HEK293T (cell line): ENCODE results near the gene AEBP1.

Experiments used
- CTCF ChIA-PET: fragments of 350-600 bp; formaldehyde crosslinking; extraction: SDS; loops from one replicate; lab custom pipeline; 2021; ENCODE audit warnings: antibody characterized with exemption, inconsistent platforms; lab: Yijun Ruan, JAX
- POLR2A ChIA-PET: fragments of 350-600 bp; formaldehyde crosslinking; extraction: SDS; loops from one replicate; lab custom pipeline; 2020; ENCODE audit warnings: antibody characterized with exemption, inconsistent platforms; lab: Yijun Ruan, JAX
- DNase-seq: peaks from one replicate; pipeline ENCODE4 v3.0.0; 2012; ENCODE audit warnings: mixed read lengths; ENCODE audit errors: extremely low spot score
- ARNT ChIP-seq: fragments of 450-650 bp; IDR thresholded peaks from 2 replicates; pipeline ENCODE4 v1.6.1; 2017; ENCODE audit warnings: mild to moderate bottlenecking
- BHLHE40 ChIP-seq: fragments of 450-650 bp; IDR thresholded peaks from 2 replicates; pipeline ENCODE4 v1.6.1; 2016; ENCODE audit warnings: mild to moderate bottlenecking, moderate library complexity, borderline replicate concordance
- CTBP1 ChIP-seq: fragments of 450-650 bp; IDR thresholded peaks from 2 replicates; pipeline ENCODE4 v1.6.1; 2016; ENCODE audit warnings: borderline replicate concordance
- ELF4 ChIP-seq: fragments of 450-650 bp; IDR thresholded peaks from 2 replicates; pipeline ENCODE4 v1.6.1; 2017; ENCODE audit warnings: antibody characterized with exemption
- FOXA1 ChIP-seq: fragments of 450-650 bp; IDR thresholded peaks from 2 replicates; pipeline ENCODE4 v1.6.1; 2016; ENCODE audit warnings: mild to moderate bottlenecking
- FOXK2 ChIP-seq: fragments of 450-650 bp; IDR thresholded peaks from 2 replicates; pipeline ENCODE4 v1.6.1; 2016; ENCODE audit warnings: mild to moderate bottlenecking
- FOXM1 ChIP-seq: fragments of 450-650 bp; IDR thresholded peaks from 2 replicates; pipeline ENCODE4 v1.6.1; 2017; ENCODE audit warnings: mild to moderate bottlenecking, borderline replicate concordance
- HDGF ChIP-seq: fragments of 450-650 bp; IDR thresholded peaks from 2 replicates; pipeline ENCODE4 v1.6.1; 2017; ENCODE audit warnings: antibody characterized with exemption, borderline replicate concordance
- L3MBTL2 ChIP-seq: fragments of 450-650 bp; conservative IDR thresholded peaks from 2 replicates; pipeline ENCODE4 v1.6.1; 2016; ENCODE audit warnings: mild to moderate bottlenecking
- LEF1 ChIP-seq: fragments of 450-650 bp; IDR thresholded peaks from 2 replicates; pipeline ENCODE4 v1.6.1; 2017; ENCODE audit warnings: mild to moderate bottlenecking, borderline replicate concordance
- NFRKB ChIP-seq: fragments of 450-650 bp; IDR thresholded peaks from 2 replicates; pipeline ENCODE4 v1.6.1; 2016; ENCODE audit warnings: mild to moderate bottlenecking, moderate library complexity
- PKNOX1 ChIP-seq: fragments of 450-650 bp; IDR thresholded peaks from 2 replicates; pipeline ENCODE4 v1.6.1; 2016
- SP1 ChIP-seq: fragments of 450-650 bp; IDR thresholded peaks from 2 replicates; pipeline ENCODE4 v1.6.1; 2017
- SUZ12 ChIP-seq: fragments of 450-650 bp; IDR thresholded peaks from 2 replicates; pipeline ENCODE4 v1.6.1; 2016; ENCODE audit warnings: mild to moderate bottlenecking
- TARDBP ChIP-seq: fragments of 450-650 bp; IDR thresholded peaks from 2 replicates; pipeline ENCODE4 v1.6.1; 2016
- ZNF384 ChIP-seq: fragments of 450-650 bp; IDR thresholded peaks from 2 replicates; pipeline ENCODE4 v1.6.1; 2016

The AEBP1 gene

DNA sequence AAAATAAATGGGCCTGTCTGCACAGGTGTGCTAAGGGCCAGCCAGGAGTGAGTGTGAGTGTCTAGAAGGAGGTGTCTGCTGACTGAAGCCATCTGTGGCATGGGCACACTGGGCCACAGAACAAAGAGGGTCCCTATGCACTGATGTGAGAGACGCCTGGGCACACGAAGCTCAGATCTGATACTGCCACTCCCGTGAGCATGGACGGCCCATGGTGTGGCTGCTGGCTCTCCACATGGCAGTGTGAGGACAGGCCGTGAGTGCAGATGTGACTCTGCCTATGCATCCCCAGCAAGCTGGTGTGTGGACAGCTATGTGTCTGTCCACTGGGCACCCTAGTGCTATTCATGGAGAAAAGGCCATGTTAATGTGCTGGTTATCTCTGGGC lies 49.8 kb downstream of the AEBP1 start:
- ChIA-PET CTCF (no interaction called here), POLR2A (no interaction called here)
- no peak for DNase-seq
- TF ChIP-seq ZNF384 (no peak), SP1 (no peak), CTBP1 (no peak), HDGF (no peak), BHLHE40 (no peak), TARDBP (no peak), PKNOX1 (no peak), FOXM1 (no peak), ARNT (no peak), LEF1 (no peak), L3MBTL2 (no peak), ELF4 (no peak), FOXA1 (no peak), FOXK2 (no peak), SUZ12 (no peak), NFRKB (no peak)

- no peak for DNase-seq
- no peak for TF ChIP-seq BHLHE40
- TF ChIP-seq SUZ12: no peak
- no peak for TF ChIP-seq FOXK2
- no peak for TF ChIP-seq FOXM1
- no peak for TF ChIP-seq LEF1
- no peak for TF ChIP-seq NFRKB
- no peak for TF ChIP-seq PKNOX1
- TF ChIP-seq ZNF384: no peak
- TF ChIP-seq ARNT: no peak
- TF ChIP-seq HDGF: no peak
- no peak for TF ChIP-seq SP1
- no peak for TF ChIP-seq TARDBP
- no peak for TF ChIP-seq CTBP1
- TF ChIP-seq FOXA1: no peak
- no peak for TF ChIP-seq L3MBTL2
- ChIA-PET POLR2A (interaction anchor here (0.5 kb wide), 1 partner anchor 393 kb away, joined by 3 read pairs; no protein-coding TSS in a partner anchor), CTCF (no interaction called here)
Measured at GRCh38 chr7:44154703-44155102, 50.6 kb downstream of the AEBP1 start.

DNA sequence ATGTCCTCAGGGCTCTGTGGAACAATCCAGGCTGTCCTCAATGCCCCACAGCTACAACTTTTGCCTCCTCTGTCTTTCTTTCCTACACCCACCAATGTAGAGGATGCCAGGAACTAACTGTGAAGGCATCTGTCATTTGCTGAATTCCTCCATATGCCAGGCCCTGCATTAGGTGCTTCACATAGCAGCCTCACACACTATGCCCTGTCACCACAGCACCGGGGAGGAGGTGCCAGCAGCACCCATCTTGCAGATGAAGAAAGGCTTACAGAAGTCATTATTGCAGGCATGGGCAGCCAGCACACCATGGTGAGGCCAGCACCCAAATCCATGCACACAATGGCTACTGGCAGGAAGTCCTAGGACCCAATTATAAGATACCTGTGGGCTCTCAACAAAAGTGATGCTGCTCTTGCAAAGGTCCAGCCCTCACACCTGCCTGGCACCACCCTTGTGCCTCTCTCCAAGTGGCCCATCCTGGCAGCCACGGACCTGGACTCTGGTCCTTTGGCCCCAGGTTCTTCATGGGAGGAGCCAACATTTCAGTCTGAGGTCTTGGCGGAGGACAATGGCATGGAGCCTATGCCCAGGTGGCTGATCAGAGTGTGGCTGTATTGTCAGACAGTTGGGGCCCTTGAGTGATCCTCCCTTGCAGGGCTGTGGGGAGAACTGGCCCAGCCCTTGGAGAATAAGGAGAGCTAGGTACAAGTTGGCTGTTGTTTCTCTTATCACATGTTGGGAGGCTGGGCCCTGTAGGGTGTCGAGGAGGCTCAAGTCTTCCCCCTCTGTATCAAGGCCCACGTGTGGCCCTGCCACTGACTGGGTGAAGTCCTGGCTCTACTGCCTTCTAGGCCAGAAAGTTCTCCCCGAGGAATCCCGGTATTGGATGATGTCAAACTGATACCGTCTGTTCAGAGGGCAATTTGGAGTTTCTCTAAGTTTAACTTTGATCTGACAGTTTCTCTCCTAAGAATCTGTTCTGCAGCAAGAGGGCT lies 51.3 kb downstream of the AEBP1 start:
- no peak for DNase-seq
- TF ChIP-seq ELF4: no peak
- TF ChIP-seq FOXK2: no peak
- no peak for TF ChIP-seq SP1
- TF ChIP-seq ARNT: no peak
- no peak for TF ChIP-seq FOXM1
- no peak for TF ChIP-seq L3MBTL2
- no peak for TF ChIP-seq NFRKB
- ChIA-PET POLR2A (interaction anchor here (0.5 kb wide), 1 partner anchor 392 kb away, joined by 3 read pairs; no protein-coding TSS in a partner anchor), CTCF (no interaction called here)

GRCh38 chr7:44156453-44157010 lies 52.4 kb downstream of the AEBP1 start:
- TF ChIP-seq SP1: no peak
- no peak for TF ChIP-seq ARNT
- TF ChIP-seq CTBP1: no peak
- TF ChIP-seq BHLHE40: no peak
- TF ChIP-seq ELF4: no peak
- TF ChIP-seq L3MBTL2: no peak
- TF ChIP-seq NFRKB: no peak
- TF ChIP-seq PKNOX1: no peak
- ChIA-PET CTCF (no interaction called here), POLR2A (no interaction called here)
- no peak for DNase-seq

DNA sequence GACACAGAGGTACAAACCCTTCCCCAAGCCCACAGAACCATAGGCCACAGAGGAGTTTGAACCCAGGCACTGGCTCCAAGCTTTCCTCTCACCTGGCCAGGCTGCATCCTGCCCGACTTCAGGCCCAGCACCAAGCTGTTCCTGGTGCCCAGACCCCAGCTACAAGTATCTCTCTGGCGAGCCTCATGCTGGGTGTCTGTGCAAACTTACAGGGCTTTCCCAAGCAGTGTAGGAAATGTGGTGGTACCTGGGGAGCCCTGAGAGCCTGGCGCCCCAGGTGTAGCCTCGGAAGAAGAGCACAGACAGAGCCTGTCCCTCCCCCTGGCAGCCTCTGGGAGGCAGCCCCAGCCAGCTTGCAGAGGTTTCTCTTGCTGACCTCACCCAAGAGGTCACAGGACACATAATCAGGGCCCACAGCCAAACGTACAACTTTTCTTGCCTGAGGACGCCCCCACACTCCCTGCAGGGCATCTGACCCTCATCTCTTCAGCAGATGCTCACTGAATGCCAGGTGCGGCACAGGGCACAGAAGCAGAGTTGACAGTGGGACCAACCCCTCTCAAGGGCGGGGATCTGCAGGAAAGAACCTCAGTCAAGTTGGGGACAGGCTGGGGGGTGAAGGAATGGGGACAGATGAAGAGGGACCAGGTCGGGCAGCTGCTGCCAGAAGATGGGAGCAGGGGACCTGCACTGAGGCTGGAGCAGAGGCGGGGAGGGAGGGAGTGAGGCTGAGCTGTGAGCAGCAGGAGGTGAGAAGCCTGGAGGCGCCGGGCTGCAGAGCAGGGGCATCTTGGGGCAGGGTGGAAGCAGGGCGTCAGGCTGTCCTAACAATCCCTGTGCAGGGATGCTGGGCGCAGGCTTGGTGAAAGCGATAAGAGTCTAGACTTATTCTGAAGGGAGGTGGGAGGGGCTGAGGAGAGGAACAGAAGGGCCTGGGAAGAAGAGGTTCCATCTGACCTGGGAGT lies 53.3 kb downstream of the AEBP1 start:
- POLR2A ChIA-PET: no interaction called here
- CTCF ChIA-PET: no interaction called here
- DNase-seq: no peak
- no peak for TF ChIP-seq PKNOX1
- TF ChIP-seq FOXK2: no peak
- TF ChIP-seq NFRKB: no peak
- no peak for TF ChIP-seq SUZ12
- TF ChIP-seq CTBP1: no peak
